ENCODE results near the gene UBXN10.
"Not testable (repeated sequence)": the region's sequence is repeated elsewhere in the genome, so short reads cannot be mapped to it uniquely, and the experiment has no call there.

Gene UBXN10

DNA sequence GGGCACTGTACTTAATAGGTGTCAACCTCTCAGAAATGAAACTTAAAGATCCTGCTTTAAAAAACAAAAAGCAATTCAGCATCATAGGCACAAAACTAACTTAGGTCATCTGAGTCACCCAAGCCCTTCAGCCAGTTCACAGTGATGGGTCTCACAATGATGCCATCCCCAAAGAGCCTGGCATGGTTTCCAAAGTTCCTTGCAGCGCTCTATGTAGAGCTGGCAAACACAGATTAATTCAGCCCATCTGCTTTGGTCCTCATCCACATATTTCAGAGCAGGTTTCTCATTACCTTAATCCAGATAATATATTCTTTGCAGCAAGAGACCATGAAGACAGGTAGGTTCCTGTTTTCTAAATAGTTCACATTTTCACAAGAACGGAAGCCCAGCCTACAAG, 15.1 kb downstream of the UBXN10 start:
- no peak for DNase-seq (ENCODE audit: low read depth)

DNA sequence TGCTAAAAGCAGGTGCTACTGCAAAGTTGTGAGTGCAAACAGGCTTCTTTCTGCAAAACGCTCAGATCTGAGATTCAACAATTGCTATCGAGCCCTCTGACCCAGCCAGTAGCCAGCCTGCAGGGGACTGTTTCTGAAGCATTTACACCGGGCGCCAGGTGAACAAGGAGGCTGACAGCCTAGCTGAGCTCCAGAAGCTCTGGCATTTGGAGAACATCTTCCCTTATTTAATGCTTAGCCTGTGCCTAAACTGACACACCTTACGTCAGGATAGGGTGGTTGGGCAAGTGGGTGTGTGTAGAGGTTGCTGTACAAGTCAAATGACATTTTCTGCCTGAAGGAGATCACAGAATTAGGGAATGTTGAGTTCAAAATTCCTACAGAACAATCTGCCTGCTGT, 16.3 kb downstream of the UBXN10 start:
- no peak for DNase-seq (ENCODE audit: low read depth)

DNA sequence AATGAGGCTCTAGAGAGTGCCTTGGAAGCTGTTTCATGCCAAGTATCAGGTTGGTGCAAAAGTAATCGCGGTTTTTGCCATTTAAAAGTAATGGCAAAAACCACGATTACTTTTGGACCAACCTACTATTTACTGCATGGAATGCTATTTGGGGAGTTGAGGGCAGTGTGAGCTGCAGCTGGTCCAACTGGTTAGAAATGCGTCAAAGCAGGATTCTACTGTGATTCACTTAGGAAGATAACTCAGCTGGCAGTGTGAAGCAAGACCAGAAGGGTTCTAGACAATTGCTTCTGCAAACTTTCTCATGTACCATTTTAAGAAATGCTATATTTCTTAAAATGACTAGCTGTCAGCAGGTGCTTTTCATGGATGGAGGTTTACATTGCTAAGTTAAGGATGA, 21.6 kb downstream of the UBXN10 start:
- no peak for DNase-seq (ENCODE audit: low read depth)

DNA sequence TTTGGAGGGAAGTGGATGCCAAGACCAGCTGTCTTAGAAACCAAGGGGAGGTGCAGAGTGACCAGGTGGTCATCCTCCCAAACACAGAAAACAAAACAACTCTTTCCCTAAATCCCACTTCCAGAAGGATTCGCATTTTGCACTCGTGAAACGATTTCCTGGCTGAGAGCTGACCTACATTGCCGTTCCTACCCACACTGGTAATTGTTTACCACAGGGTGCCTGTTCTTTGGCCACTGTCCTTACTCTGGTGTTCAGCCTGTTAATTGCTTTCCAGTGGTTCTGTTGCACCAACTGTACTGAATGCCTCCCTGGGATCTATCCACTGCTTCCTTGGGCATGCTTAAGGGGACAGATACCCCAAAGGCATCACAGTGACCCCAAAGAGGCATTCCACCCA, 23.6 kb downstream of the UBXN10 start:
- DNase-seq (ENCODE audit: low read depth), result no peak

DNA sequence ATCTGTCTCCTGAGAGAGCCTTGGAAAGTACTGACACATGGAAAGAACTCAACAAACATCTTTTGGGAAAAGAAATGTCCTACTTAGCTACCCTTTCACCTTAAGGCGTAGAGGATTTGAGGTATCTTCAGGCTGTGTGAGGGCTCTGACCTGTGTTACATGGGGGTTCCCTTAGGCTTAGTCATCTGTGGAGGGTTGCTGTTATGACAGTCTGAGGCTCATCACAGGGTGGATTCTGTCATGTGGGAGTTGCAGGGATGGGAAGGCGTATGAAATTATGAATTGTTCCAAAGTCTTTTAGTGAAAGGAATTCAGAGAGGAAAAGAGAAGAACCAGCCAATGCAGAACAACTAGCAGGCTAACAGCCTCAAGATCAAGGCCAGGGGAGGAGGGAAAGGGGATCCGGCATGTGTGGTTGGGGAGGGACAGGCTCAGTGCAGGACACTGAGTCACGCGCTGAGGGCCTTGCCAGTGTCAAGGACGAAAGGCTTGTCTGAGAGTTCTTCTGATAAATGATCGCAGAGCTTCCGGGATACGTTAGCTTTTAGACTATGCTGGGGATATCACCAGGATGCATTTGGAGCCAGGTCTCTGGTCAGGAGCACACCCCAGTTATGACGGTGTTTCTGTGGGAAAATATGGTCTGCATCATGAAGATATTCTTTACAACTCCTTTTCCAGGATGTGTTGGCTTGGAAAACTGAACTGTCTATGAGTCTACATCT, 25.0 kb downstream of the UBXN10 start:
- no peak for DNase-seq (ENCODE audit: low read depth)

DNA sequence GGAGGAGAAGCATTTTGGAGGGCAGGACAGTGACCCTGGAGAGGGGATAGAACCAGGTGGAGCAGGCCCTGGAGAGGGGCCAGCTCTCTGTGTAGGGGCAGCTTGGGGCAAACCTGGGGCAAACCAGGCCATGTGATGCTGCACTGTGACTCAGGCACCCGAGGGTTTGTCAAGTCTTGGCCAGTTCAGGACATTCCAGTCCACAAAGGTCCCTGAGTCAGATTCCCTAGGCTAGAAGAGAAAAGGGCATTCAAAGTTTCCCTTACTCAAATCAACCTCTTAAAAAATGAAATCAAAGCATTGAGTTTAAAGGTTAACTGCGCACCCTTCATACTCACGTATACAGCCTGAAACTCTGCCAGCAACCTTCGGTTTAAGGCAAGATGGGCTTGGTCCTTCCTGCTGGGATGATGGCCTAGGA, 25.6 kb downstream of the UBXN10 start:
- DNase-seq (ENCODE audit: low read depth), result no peak

DNA sequence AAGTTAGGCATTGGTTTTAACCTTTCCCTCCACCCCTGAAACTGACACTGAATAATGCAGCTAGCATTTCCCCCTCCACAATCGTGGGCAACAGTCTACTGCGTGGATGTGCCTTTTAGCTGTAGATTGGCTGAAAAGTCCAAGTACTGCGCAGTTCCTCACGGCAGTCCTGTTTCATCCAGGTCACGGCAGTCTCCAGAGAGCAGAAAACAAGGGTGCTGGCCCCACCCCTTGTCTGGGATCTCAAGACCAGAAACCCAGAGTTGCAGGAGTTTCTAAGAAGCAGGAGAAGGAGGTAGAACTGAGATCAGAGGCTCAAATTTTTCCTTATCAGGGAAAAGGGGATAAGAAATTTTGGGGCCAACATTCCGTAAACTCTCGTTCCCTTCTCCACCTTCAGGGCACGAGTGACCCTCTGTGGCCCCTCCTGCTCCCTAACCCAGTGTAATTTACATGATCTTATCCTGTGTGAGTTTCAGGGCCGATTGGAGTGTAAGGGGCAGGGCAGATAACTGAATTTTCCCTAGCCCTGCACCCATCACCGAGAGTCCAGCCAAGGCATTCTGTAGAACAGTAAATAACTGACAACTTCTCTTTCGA, 26.3 kb downstream of the UBXN10 start:
- DNase-seq (ENCODE audit: low read depth), result no peak

DNA sequence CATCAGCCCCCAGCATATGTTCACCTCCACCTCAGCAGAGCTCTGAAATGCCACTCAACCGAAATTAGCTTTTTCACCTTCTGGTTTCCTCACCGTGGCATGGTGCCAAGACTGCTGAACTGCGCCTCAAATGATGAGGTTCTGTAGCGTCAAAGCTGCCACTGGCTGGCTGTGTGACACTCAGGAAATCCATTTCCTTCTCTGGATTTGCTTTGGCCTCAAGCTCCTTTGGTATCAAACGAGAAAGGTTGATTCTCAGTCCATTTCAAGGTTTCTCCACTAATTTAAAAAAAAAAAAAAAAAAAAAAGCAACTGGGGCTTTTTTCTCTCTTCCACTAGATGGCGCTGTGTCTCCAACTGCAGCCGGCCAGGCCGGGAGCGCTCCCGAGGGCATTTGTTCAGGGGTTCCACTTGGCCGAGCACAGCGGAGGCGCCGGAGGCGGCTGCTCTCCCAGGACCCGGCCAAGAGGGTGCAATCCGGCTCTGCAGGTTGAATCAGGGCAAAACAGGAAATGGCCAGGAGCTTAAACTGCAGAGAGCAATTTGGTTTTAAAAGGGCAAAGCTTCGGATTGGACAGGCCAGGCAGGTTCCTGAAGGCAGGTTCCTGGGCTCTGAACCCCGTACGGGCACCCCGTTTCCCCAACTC, 26.9 kb downstream of the UBXN10 start:
- DNase-seq (ENCODE audit: low read depth), result peak; percentile 33

DNA sequence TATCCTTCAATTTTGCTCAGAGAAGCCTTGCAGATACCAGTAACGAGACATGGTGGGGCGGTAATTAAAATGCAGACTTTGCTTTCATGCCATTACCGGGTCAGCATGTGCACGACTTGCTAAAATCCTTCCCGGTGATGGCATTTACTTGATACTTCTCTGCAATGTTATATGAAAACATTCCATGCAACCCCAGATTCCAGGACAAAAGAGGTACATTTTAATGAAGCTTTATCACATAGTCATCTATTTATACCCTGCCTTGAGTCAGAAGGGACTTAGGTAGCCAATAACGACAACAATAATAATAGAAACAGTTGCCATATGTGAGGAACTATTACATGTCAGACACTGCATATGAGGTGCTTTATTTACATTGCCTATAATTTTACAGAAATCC, 29.8 kb downstream of the UBXN10 start:
- no peak for DNase-seq (ENCODE audit: low read depth)

DNA sequence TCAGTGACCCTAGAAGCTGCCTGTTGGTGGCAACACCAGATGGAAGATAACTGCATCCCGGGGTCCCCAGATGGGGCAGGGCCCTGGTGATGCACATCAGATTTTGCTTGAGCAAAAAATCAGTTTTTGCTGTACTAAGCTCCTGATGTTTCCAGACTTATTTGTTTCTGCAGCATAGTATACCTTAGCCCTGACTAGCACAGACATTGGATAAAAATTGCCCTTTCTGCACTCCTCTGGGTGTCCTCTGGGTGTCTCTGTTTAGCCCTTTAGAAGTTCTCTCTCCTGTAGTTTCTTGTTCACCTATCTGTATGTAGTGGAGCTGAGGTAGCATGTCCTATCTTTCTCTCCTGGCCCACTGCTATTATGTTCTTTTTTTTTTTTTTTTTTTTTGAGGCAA, 30.7 kb downstream of the UBXN10 start:
- DNase-seq (ENCODE audit: low read depth), result no peak

DNA sequence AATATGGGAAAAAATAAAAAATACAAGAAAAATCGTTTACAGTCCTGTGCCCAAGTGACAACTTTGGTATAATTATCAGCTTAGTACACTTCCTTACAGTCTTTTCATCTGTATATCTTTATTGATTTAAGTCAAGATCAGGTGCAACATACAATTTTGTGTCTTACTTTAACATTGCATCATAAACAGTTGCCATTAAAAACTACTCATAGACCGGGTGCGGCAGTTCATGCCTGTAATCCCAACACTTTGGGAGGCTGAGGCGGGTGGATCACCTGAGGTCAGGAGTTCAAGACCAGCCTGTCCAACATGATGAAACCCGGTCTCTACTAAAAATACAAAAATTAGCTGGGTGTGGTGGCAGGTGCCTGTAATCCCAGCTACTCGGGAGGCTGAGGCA, 33.2 kb downstream of the UBXN10 start:
- DNase-seq (ENCODE audit: low read depth), result not testable (repeated sequence)

DNA sequence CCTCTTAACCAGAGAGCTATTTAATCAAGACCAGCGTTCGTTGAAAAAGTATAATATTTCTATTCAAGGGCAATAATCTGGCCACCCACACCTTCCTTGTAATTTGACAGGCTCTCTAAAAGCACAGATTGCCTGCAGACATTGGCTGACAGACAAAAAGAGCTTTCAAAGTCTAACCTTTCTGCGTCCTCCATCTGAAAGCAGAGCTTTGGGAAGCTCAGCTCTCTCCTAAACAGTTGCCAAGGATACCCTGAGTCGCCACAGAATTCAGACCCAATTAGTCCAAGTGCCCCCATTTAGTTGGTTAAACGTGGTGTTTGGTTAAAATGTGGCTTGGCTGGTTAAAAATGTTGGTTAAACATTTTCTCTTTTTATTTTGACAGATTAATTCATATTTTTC, 34.1 kb downstream of the UBXN10 start:
- DNase-seq (ENCODE audit: low read depth), result no peak

DNA sequence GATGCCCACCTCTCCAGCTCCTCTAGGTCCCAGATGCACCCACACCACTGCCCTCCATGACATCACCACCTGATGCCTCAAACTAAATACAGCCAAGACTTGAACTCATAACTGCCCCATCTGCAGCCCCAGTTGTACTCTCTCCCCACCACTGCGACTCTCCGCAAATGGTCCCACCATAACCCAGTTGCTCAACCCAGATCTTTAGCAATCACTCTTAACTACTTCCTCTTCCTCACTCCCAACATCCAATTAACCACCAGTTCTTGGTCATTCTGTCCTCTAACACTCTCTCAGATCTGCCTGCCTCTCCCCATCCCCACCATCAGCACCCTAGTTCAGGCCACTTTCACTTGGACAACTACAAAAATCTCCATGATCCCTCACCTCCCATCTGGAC, 37.2 kb downstream of the UBXN10 start:
- no peak for DNase-seq (ENCODE audit: low read depth)

DNA sequence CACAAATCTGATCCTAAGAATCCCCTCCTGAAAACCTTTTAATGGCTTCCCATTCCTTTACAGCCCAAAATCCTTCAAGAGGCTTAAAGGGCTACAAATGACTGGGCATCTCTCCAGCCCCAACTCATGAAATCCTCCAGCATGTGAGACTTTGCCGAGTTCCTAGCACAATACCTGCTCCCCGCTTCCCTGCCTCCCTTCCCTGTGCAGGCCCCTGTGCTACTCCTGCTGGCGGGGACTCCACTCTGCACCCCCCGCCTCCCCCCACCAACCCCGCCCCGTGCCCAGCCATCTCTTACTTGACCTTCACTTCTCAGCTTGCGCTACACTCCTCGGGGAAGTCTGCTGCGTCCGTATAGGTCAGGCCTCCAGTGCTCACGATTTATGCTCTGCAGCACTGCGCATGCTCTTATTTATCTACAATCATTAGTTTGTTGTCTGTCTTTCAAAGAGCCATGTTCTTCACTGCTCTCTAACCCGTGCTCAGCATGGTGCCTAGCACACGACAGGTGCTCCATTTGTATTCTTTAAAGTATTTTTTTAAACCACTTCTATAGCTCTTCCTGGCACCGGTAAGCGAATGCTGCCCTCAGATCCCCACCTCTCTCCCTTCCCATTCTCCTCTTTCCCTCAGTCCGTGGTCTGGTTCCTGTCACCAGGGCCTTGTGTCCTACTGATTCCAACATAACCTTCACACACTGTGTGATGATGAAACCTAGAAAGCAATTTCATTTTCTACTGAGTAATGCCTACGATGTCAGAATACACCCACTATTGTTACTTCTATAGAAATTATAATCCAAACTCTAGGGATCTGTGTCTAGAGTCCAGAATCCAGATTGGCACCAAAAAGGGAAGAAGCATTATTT, 37.9 kb downstream of the UBXN10 start:
- DNase-seq (ENCODE audit: low read depth), result no peak

DNA sequence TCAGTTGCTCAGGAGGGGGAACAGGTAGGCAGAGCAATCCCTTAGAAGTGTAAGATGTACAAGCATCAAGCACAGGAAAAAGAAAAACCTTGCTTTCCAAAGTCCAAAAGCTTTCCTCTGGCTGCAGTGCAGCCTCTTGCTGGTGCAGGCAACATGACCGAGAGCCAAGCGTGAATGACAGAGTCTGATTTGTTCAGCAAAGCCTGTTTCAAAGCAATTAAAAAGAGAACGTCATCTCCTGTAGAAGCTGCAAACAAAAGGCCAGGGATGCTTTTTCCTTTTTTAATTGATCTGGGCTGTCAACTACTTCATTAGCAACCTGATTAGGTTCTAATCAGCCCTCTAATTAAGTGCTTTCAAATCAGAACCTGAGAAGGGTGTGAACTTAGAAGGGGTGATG, 38.6 kb downstream of the UBXN10 start:
- DNase-seq (ENCODE audit: low read depth), result no peak

DNA sequence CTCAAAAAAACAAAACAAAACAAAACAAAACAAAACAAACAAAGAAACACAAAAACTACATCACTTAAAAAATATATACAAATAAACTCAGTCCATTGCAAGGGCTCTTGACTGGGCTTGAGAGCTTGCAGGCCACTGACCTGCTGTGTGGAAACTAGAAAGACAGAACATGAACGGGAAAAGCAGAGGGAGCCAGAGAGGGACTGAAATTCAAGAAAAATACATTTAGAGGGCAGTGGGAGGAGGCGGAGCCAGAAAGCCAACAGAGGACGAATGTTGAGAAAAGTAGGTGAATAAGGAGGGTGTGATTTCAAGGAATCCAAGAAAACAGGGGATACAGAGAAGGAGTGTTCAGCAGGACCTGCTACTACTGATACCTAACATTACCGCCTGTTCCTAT, 41.8 kb downstream of the UBXN10 start:
- DNase-seq (ENCODE audit: low read depth), result no peak

DNA sequence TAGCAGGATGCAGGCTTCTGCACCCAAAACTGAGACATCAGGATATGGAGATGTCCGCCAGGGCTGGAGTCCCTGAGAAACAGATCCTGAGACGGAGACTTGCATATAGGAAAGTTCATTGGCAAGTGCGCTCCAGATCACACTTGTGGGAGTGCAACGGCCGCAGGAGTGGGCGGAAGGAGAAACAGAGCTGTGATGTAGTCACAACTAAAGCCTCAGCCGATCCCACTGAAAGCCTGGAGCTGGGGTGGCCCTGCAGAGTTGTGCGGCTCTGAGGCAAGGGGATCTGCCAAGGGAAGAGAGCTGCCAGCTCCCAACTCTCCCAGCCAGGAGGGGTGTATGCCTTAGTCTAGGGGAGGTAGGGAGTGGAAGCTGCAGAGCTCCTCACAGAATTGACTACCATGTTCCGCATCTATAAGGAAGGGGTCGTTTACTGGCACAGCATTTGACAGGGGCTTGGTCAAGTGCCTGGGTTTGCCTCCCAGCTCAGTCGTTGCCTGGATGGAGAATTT, 42.5 kb downstream of the UBXN10 start:
- DNase-seq (ENCODE audit: low read depth), result no peak

DNA sequence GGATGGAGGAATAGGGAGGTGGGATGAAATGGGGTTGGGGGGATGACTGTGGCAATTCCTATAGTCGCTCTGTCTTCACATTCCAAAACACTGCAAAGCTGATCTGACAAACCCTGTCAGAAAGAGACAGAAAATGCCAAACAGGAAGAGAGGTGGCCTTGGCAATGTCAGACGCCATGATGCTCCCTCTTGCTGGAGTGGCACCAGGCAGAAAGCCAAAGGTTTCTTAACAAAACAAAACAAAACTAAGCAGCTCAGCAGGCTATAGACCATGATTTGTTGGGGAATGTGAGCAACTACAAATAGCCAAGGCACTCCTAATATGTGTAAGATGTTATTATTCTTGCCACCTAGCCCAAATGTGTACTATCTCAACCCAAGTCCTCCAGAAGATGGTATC, 43.3 kb downstream of the UBXN10 start:
- DNase-seq (ENCODE audit: low read depth), result no peak

DNA sequence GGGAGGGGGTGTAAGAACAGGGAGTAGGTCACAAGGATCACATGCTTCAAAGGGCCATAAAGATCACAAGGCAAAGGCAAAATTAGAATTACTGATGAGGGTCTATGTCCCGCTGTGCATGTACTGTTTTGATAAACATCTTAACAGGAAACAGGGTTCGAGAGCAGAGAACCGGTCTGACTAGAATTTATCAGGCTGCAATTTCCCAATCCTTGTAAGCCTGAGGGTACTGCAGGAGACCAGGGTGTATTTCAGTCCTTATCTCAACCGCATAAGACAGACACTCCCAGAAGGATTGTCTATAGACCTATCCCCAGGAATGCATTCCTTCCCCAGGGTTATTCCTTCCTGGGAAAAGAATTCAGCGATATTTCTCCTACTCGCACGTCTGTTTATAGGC, 46.7 kb downstream of the UBXN10 start:
- not testable (repeated sequence) for DNase-seq (ENCODE audit: low read depth)

DNA sequence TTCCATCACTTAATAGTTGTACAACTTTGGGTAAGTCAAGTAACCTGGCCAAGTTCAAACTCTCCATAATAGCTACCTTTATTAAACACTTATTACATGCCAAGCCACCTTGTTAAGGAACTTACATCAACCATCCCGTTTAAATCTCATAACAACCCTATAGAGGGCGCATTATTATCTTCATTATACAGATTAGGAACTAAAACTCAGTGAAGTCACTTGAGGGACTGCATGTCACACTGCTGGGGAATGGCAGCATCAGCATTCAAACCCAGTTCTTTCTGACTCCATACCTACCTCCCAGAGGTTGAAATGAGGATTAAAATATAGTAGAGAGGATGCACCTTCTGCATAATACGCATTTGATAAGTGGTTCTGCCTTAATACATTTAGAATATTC, 47.5 kb downstream of the UBXN10 start:
- DNase-seq (ENCODE audit: low read depth), result no peak

DNA sequence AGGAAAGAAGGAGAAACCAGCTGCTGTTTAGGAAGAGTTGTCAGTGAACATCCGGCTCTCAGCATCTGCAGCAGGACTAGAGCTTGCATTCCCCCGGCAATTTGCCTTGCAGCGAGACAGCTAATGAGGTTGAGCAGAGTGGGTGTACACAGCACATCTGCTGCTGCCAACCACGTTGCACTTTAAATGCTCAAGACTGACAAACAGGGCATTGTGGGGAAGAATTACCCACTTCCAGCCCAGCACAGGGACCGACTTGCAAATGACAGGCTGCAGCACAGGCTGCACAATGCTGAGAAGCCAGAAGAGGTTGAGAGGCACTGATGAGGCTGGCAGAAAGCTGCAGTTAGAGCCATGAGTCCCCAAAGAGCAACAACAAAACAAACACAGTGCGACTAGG, 48.0 kb downstream of the UBXN10 start:
- DNase-seq (ENCODE audit: low read depth), result no peak

DNA sequence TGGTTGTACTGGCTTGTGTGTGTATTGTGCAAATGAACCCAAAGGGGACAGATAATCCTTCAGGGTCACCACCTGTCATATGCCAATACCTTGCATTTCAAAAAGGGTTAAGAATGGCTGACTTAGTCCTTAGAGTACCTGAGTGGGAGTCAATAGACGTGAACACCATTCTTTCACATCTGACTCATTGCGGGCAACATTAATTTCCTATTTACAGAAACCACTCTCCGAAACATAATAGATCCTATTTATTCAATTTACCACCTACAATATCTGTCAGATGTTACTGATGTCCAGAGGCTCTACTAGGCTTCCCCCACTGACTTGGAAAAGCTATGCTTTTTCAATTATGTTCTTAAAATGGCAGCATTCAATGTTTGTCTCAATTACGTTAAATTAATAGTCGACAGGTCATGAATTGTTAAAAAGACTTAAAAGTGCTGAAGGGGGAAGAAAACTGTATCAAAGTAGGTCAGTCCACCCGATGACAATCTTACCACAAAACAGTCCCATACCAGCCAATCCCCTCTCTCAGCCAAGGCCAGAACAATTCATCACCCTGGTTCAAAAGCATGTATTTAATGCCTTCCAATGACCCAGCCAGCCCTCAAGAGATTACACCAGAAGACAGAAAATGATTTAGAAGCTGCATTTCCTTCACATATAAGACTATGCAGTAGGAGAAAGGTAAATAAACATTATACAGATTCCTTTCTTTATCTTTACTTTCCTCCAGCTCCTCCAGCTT, 49.1 kb downstream of the UBXN10 start:
- no peak for DNase-seq (ENCODE audit: low read depth)

All from activated T-cell treated with anti-CD3 and anti-CD28 coated beads for 24 hours (primary cell).